Erythroblast (primary cell): ENCODE data around the gene BIRC6.

ENCODE experiments used
- GATA1 ChIP-seq: IDR thresholded peaks from 2 replicates; pipeline ENCODE4 v1.6.1; 2011; ENCODE audit warnings: low read depth, mild to moderate bottlenecking, control low read depth, low read length, moderate library complexity
- POLR2A ChIP-seq: IDR thresholded peaks from 2 replicates; pipeline ENCODE4 v1.6.1; 2011; ENCODE audit warnings: mild to moderate bottlenecking, low read length

GRCh38 chr2:32506446-32506845, 149.6 kb downstream of the BIRC6 start:
- TF ChIP-seq POLR2A (no peak), GATA1 (no peak)
